PC-9 (cell line): ENCODE data around the gene PSMD2.

Source experiments
- EZH2 ChIP-seq: fragments of 200-600 bp; sonication (generic); IDR thresholded peaks from 2 replicates; pipeline ENCODE4 v1.8.0; 2017; ENCODE audit warnings: antibody characterized with exemption, low read depth
- TF ChIP-seq, protein P1 (sequence below): fragments of 200-600 bp; sonication (generic); conservative IDR thresholded peaks from 2 replicates; pipeline ENCODE4 v1.6.1; 2017; ENCODE audit warnings: mixed run types, antibody characterized with exemption, mild to moderate bottlenecking, moderate library complexity

DNA sequence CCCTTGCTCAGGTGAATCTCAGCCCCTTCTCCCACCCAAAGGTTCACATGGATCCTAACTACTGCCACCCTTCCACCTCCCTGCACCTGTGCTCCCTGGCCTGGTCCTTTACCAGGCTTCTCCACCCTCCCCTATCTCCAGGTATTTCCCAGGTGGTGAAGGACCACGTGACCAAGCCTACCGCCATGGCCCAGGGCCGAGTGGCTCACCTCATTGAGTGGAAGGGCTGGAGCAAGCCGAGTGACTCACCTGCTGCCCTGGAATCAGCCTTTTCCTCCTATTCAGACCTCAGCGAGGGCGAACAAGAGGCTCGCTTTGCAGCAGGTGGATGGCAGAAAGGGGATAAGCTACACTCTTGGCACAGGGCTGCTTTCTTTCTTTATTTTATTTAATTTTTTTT, 42.9 kb downstream of the PSMD2 start:
- no peak for TF ChIP-seq EZH2
- TF ChIP-seq, protein P1, sequence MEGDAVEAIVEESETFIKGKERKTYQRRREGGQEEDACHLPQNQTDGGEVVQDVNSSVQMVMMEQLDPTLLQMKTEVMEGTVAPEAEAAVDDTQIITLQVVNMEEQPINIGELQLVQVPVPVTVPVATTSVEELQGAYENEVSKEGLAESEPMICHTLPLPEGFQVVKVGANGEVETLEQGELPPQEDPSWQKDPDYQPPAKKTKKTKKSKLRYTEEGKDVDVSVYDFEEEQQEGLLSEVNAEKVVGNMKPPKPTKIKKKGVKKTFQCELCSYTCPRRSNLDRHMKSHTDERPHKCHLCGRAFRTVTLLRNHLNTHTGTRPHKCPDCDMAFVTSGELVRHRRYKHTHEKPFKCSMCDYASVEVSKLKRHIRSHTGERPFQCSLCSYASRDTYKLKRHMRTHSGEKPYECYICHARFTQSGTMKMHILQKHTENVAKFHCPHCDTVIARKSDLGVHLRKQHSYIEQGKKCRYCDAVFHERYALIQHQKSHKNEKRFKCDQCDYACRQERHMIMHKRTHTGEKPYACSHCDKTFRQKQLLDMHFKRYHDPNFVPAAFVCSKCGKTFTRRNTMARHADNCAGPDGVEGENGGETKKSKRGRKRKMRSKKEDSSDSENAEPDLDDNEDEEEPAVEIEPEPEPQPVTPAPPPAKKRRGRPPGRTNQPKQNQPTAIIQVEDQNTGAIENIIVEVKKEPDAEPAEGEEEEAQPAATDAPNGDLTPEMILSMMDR = no peak
